Lower lobe of right lung (tissue), 2 donors: ENCODE results near the gene CTDSPL. TPM values are rescaled to one million over a fixed set of nuclear protein-coding genes. Genes with fewer than 3 reads are reported as not detected.

ENCODE experiments used
- ATAC-seq, 2 donors: fragments of 200-7000 bp; cut with Tn5 transposase; one replicate each; pipeline ENCODE4 v1.9.1; 2020 to 2022; ENCODE audit warnings: mild to moderate bottlenecking in 2 of 2, moderate library complexity in 2 of 2
- DNase-seq: peaks from one replicate; pipeline ENCODE4 v3.0.0-alpha.2; 2020
- H3K27ac ChIP-seq: fragments of 200-600 bp; one replicate; pipeline ENCODE4 v1.8.0; 2022
- H3K27me3 ChIP-seq: fragments of 200-600 bp; one replicate; pipeline ENCODE4 v1.8.0; 2022; ENCODE audit warnings: low read depth
- H3K36me3 ChIP-seq: fragments of 200-600 bp; one replicate; pipeline ENCODE4 v1.8.0; 2022; ENCODE audit warnings: mild to moderate bottlenecking
- H3K4me1 ChIP-seq: fragments of 200-600 bp; one replicate; pipeline ENCODE4 v1.8.0; 2022
- H3K4me3 ChIP-seq: fragments of 200-600 bp; one replicate; pipeline ENCODE4 v1.8.0; 2022; ENCODE audit warnings: mild to moderate bottlenecking
- H3K9me3 ChIP-seq: fragments of 200-600 bp; one replicate; pipeline ENCODE4 v1.8.0; 2022
- CTCF ChIP-seq: fragments of 200-600 bp; IDR thresholded peaks from one replicate; pipeline ENCODE4 v1.8.0; 2022; ENCODE audit warnings: antibody characterized with exemption, mild to moderate bottlenecking
- intact Hi-C: fragments of 100-400 bp; cut with DNase I; formaldehyde crosslinking; loops from one replicate; pipeline ENCODE4 v1.11.0; 2022
- total RNA-seq: library from RNA; stranded (reverse); fragmentation: NEBNext Ultra II Directional; extraction: Animal tissue kit (Norgen Biotek cat#: 25700); gene quantifications from one replicate; pipeline ENCODE4 v1.2.1, GENCODE V29; 2021
- donor health status: DM: no; HTN: yes; CAD: no; lungs with severe emphysema.

Gene CTDSPL
- total RNA-seq, 1 donor from 2014 or later: 60.3 TPM

- H3K27ac ChIP-seq: peak overlapping the region; percentile 3
- no peak for ATAC-seq
- no peaks in the 10 kb centered on the region for H3K36me3 ChIP-seq
- H3K4me3 ChIP-seq: no peak overlapping the region
- intact Hi-C loops: no loop called here
- TF ChIP-seq CTCF: no peak
- DNase-seq: no peak
- H3K9me3 ChIP-seq: no peaks in the 10 kb centered on the region
- H3K27me3 ChIP-seq: no peaks in the 10 kb centered on the region
- H3K4me1 ChIP-seq: peaks cover 17% of the 10 kb centered on the region
Observed at GRCh38 chr3:37963016-37963415, 101.3 kb downstream of the CTDSPL start.

GRCh38 chr3:37963635-37964034, 102.0 kb downstream of the CTDSPL start:
- no peaks in the 10 kb centered on the region for H3K27me3 ChIP-seq
- H3K9me3 ChIP-seq: no peaks in the 10 kb centered on the region
- no peak overlapping the region for H3K4me3 ChIP-seq
- TF ChIP-seq CTCF: no peak
- ATAC-seq (no peak), DNase-seq (no peak)
- H3K4me1 ChIP-seq: peaks cover 23% of the 10 kb centered on the region
- no peaks in the 10 kb centered on the region for H3K36me3 ChIP-seq
- H3K27ac ChIP-seq: no peak overlapping the region
- intact Hi-C loops: no loop called here

- H3K27me3 ChIP-seq: no peaks in the 10 kb centered on the region
- ATAC-seq: no peak
- H3K36me3 ChIP-seq: no peaks in the 10 kb centered on the region
- no peak for DNase-seq
- no peak for TF ChIP-seq CTCF
- H3K4me1 ChIP-seq: peaks cover 28% of the 10 kb centered on the region
- intact Hi-C loops: no loop called here
- no peak overlapping the region for H3K27ac ChIP-seq
- no peaks in the 10 kb centered on the region for H3K9me3 ChIP-seq
- H3K4me3 ChIP-seq: no peak overlapping the region
Observed at GRCh38 chr3:37964146-37964545, 102.5 kb downstream of the CTDSPL start.

GRCh38 chr3:37964716-37965115, 103.0 kb downstream of the CTDSPL start:
- no peak for DNase-seq
- Histone ChIP-seq H3K4me1 (peaks cover 34% of the 10 kb centered on the region), H3K9me3 (no peaks in the 10 kb centered on the region), H3K27ac (no peak overlapping the region), H3K36me3 (no peaks in the 10 kb centered on the region), H3K27me3 (no peaks in the 10 kb centered on the region), H3K4me3 (no peak overlapping the region)
- no peak for TF ChIP-seq CTCF
- intact Hi-C loops: loop anchor here (5.0 kb wide), 1 partner anchor 107 kb away; no protein-coding TSS in a partner anchor
- ATAC-seq: peak in 1 of 2 donors; percentile 44

- H3K27me3 ChIP-seq: no peaks in the 10 kb centered on the region
- intact Hi-C loops: loop anchor here (5.0 kb wide), 1 partner anchor 110 kb away; no protein-coding TSS in a partner anchor
- no peak overlapping the region for H3K4me3 ChIP-seq
- DNase-seq (peak; percentile 74), ATAC-seq (peak; percentile 81 to 87)
- H3K9me3 ChIP-seq: no peaks in the 10 kb centered on the region
- peaks cover 19% of the 10 kb centered on the region for H3K36me3 ChIP-seq
- TF ChIP-seq CTCF: peak; percentile 84
- H3K27ac ChIP-seq: no peak overlapping the region
- peaks cover 28% of the 10 kb centered on the region for H3K4me1 ChIP-seq
Observed at GRCh38 chr3:37967260-37967881, 105.7 kb downstream of the CTDSPL start.
